Measurements from ENCODE around the gene TFAM. TPM values are rescaled to one million over a fixed set of nuclear protein-coding genes. Genes with fewer than 3 reads are reported as not detected.

TFAM gene
- total and polyA plus RNA-seq, 3 donors from 2014 or later: 36.3 to 65.7 (median 57.2) TPM

DNA sequence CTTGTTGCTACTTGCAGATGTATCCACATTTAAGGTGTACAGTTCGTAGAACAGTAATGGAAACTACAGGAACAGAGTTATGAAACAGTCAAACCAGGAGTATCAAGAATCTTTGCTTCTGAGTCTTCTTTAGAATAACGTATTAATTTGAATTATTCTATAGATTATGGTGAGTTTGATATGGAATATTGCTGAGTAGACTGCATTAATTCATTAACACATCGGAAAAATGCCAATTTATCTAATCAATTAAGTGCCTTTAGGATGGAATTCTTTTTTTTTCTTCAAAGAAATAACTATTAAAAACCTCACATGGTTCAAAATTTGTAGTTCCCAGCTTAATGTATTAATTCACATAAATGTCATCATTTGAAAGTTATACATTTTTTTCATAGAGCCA lies 3.8 kb downstream of the TFAM start:
- TF ChIP-seq CTCF (IDR thresholded peaks at IDR 0.05): no peak
- TF ChIP-seq POLR2A (IDR thresholded peaks at IDR 0.05): no peak
- Histone ChIP-seq H3K27ac (no peak overlapping the region), H3K4me1 (peaks cover 17% of the 10 kb centered on the region), H3K4me3 (no peak overlapping the region), H3K9me3 (no peaks in the 10 kb centered on the region), H3K36me3 (ENCODE audit: low read depth, missing control alignments) (no peaks in the 10 kb centered on the region), H3K27me3 (no peaks in the 10 kb centered on the region)
- WGBS, 2 donors: 92 to 96% methylated on average over 3 of the region's 3 CpGs
- no peak for DNase-seq
- intact Hi-C loops (cut with DNase I; ENCODE audit: low total_unique reads): no loop called here

GRCh38 chr10:58393317-58393716 lies 8.1 kb downstream of the TFAM start:
- intact Hi-C loops (cut with DNase I; ENCODE audit: low total_unique reads): no loop called here

GRCh38 chr10:58394471-58394870 lies 9.3 kb downstream of the TFAM start:
- Histone ChIP-seq H3K27ac (no peak overlapping the region), H3K4me3 (no peak overlapping the region), H3K36me3 (ENCODE audit: low read depth, missing control alignments) (no peaks in the 10 kb centered on the region), H3K9me3 (no peaks in the 10 kb centered on the region), H3K27me3 (no peaks in the 10 kb centered on the region), H3K4me1 (no peaks in the 10 kb centered on the region)
- TF ChIP-seq POLR2A (IDR thresholded peaks at IDR 0.05) (no peak), CTCF (IDR thresholded peaks at IDR 0.05) (no peak)
- DNase-seq: no peak
- intact Hi-C loops (cut with DNase I; ENCODE audit: low total_unique reads): no loop called here

More at GRCh38 chr10:58393317-58393716, 8.1 kb downstream of the TFAM start:
- H3K4me3 ChIP-seq: no peak overlapping the region
- H3K27me3 ChIP-seq: no peaks in the 10 kb centered on the region
- no peaks in the 10 kb centered on the region for H3K9me3 ChIP-seq
- TF ChIP-seq CTCF (IDR thresholded peaks at IDR 0.05) (no peak), POLR2A (IDR thresholded peaks at IDR 0.05) (no peak)
- 76 to 91% methylated on average over 2 of the region's 2 CpGs for WGBS, 2 donors
- no peak overlapping the region for H3K27ac ChIP-seq
- DNase-seq: no peak
- no peaks in the 10 kb centered on the region for H3K4me1 ChIP-seq
- no peaks in the 10 kb centered on the region for H3K36me3 ChIP-seq (ENCODE audit: low read depth, missing control alignments)

DNA sequence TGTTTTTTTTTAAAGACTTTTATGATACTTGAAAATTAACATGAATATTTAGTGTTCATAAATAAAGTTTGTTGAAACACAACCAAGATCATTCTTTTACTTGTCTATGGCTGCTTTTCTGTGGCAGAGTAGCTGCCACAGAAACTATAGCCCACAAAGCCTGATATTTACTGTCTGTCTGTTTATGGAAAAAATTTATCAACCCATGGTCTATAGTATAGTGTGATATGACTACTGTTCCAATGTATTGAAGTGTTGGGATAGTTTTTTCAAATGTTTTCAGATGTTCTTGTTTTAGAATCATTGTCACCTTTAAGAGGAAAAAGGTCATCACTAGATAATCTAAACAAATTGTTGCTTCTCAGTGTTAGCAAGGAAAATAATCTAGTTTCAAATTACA lies 10.8 kb downstream of the TFAM start:
- H3K4me1 ChIP-seq: no peaks in the 10 kb centered on the region
- no peaks in the 10 kb centered on the region for H3K27me3 ChIP-seq
- H3K9me3 ChIP-seq: no peaks in the 10 kb centered on the region
- H3K4me3 ChIP-seq: no peak overlapping the region
- no peak for TF ChIP-seq CTCF (IDR thresholded peaks at IDR 0.05)
- TF ChIP-seq POLR2A (IDR thresholded peaks at IDR 0.05): no peak
- no peaks in the 10 kb centered on the region for H3K36me3 ChIP-seq (ENCODE audit: low read depth, missing control alignments)
- no peak for DNase-seq
- intact Hi-C loops (cut with DNase I; ENCODE audit: low total_unique reads): no loop called here
- H3K27ac ChIP-seq: no peak overlapping the region

DNA sequence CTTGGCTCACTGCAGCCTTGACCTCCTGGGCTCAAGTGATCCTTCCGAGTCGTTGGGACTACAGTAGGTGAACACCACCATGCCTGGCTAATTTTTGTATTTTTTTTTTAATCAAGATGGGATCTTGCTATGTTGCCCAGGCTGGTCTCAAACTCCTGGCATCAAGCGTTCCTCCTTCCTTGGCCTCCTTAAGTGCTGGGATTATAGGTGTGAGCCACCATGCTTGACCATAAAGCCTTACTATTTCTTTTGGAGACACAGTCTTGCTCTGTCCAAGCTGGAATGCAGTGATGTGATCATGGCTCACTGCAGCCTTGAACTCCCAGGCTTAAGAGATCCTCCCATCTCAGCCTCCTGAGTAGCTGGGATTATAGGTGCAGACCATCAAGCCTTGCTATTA lies 12.6 kb downstream of the TFAM start:
- Histone ChIP-seq H3K27me3 (no peaks in the 10 kb centered on the region), H3K9me3 (no peaks in the 10 kb centered on the region), H3K36me3 (ENCODE audit: low read depth, missing control alignments) (no peaks in the 10 kb centered on the region), H3K4me3 (no peak overlapping the region), H3K4me1 (no peaks in the 10 kb centered on the region), H3K27ac (no peak overlapping the region)
- no peak for DNase-seq
- no peak for TF ChIP-seq CTCF (IDR thresholded peaks at IDR 0.05)
- TF ChIP-seq POLR2A (IDR thresholded peaks at IDR 0.05): no peak
- WGBS, 2 donors: 89 to 93% methylated on average over 3 of the region's 3 CpGs
- intact Hi-C loops (cut with DNase I; ENCODE audit: low total_unique reads): no loop called here
